Astrocyte (in vitro differentiated cells and primary cell): ENCODE measurements around the gene ZSCAN12. TPM values are rescaled to one million over a fixed set of nuclear protein-coding genes. Genes with fewer than 3 reads are reported as not detected.
"Not testable (repeated sequence)": the region's sequence is repeated elsewhere in the genome, so short reads cannot be mapped to it uniquely, and the experiment has no call there.

Experiments used
- DNase-seq: peaks from one replicate; pipeline ENCODE4 v3.0.0-alpha.2; 2010; ENCODE audit warnings: low read depth
- FAIRE-seq: peaks from 2 replicates; lab custom pipeline; 2011; peaks lifted over from hg19 to GRCh38; lab: Jason Lieb, UNC
- H2AFZ ChIP-seq: 2 replicates; pipeline ENCODE4 v1.6.0; 2012; ENCODE audit warnings: low read depth, low read length, inconsistent platforms
- H3K27ac ChIP-seq: 2 replicates; pipeline ENCODE4 v1.5.1; 2011; ENCODE audit warnings: low read depth, low read length, inconsistent platforms
- H3K27me3 ChIP-seq: 2 replicates; pipeline ENCODE4 v1.6.0; 2011; ENCODE audit warnings: low read length, inconsistent platforms; ENCODE audit not compliant: insufficient read depth
- H3K36me3 ChIP-seq: 2 replicates; pipeline ENCODE4 v1.5.1; 2011; ENCODE audit warnings: low read length, inconsistent platforms; ENCODE audit not compliant: insufficient read depth
- H3K4me1 ChIP-seq: 2 replicates; pipeline ENCODE4 v1.5.1; 2011; ENCODE audit warnings: low read length, inconsistent platforms; ENCODE audit not compliant: insufficient read depth
- H3K4me2 ChIP-seq: 2 replicates; pipeline ENCODE4 v1.6.0; 2012; ENCODE audit warnings: low read length, inconsistent platforms
- H3K4me3 ChIP-seq: 2 replicates; pipeline ENCODE4 v1.5.1; 2011; ENCODE audit warnings: low read depth, mild to moderate bottlenecking, low read length, inconsistent platforms; ENCODE audit not compliant: insufficient read depth
- H3K79me2 ChIP-seq: 2 replicates; pipeline ENCODE4 v1.6.0; 2012; ENCODE audit warnings: mild to moderate bottlenecking, low read length, inconsistent platforms; ENCODE audit not compliant: insufficient read depth
- H3K9ac ChIP-seq: 2 replicates; pipeline ENCODE4 v1.6.0; 2012; ENCODE audit warnings: mild to moderate bottlenecking, low read length, inconsistent platforms
- H3K9me3 ChIP-seq: 2 replicates; pipeline ENCODE4 v1.5.1; 2012; ENCODE audit warnings: low read depth, mild to moderate bottlenecking, low read length, inconsistent platforms; ENCODE audit not compliant: insufficient read depth
- H4K20me1 ChIP-seq: 2 replicates; pipeline ENCODE4 v1.6.0; 2012; ENCODE audit warnings: low read length, inconsistent platforms; ENCODE audit not compliant: insufficient read depth
- H3K27ac Mint-ChIP-seq: one replicate; pipeline ENCODE4 v1.8.0; 2021; ENCODE audit warnings: mild to moderate bottlenecking, mixed read lengths; ENCODE audit not compliant: unreplicated experiment
- H3K27me3 Mint-ChIP-seq: one replicate; pipeline ENCODE4 v1.8.0; 2021; ENCODE audit warnings: low read depth, mixed read lengths; ENCODE audit not compliant: unreplicated experiment
- H3K36me3 Mint-ChIP-seq: one replicate; pipeline ENCODE4 v1.8.0; 2021; ENCODE audit warnings: low read depth, mixed read lengths; ENCODE audit not compliant: unreplicated experiment
- H3K4me1 Mint-ChIP-seq: one replicate; pipeline ENCODE4 v1.8.0; 2021; ENCODE audit warnings: low read depth, mixed read lengths; ENCODE audit not compliant: unreplicated experiment
- H3K4me3 Mint-ChIP-seq: one replicate; pipeline ENCODE4 v1.8.0; 2021; ENCODE audit warnings: mild to moderate bottlenecking, moderate library complexity, mixed read lengths; ENCODE audit not compliant: unreplicated experiment
- H3K9me3 Mint-ChIP-seq: one replicate; pipeline ENCODE4 v1.8.0; 2021; ENCODE audit warnings: mild to moderate bottlenecking, mixed read lengths; ENCODE audit not compliant: unreplicated experiment
- CTCF ChIP-seq: IDR thresholded peaks from 2 replicates; pipeline ENCODE4 v1.5.1; 2011; ENCODE audit warnings: low read depth, mild to moderate bottlenecking, inconsistent platforms, low read length, moderate library complexity; ENCODE audit not compliant: insufficient read depth
- EZH2 ChIP-seq: IDR thresholded peaks from 2 replicates; pipeline ENCODE4 v1.6.1; 2012; ENCODE audit warnings: mild to moderate bottlenecking, low read length, inconsistent platforms; ENCODE audit not compliant: insufficient read depth
- total RNA-seq: library from RNA; stranded (reverse); gene quantifications from 2 replicates; pipeline ENCODE4 v1.2.1, GENCODE V29; 2021

Gene ZSCAN12
- total RNA-seq, 1 donor from 2014 or later = 6.3 TPM

GRCh38 chr6:28408076-28408802 lies 8.7 kb upstream of the ZSCAN12 start:
- TF ChIP-seq CTCF = no peak
- FAIRE-seq = no peak

GRCh38 chr6:28407401-28407800 lies 7.9 kb upstream of the ZSCAN12 start:
- Histone ChIP-seq H3K4me1 (no peaks in the 10 kb centered on the region), H2AFZ (no peak overlapping the region), H3K27me3 (peaks cover 2% of the 10 kb centered on the region), H3K4me2 (no peak overlapping the region), H3K9me3 (no peaks in the 10 kb centered on the region), H3K36me3 (no peaks in the 10 kb centered on the region), H3K27ac (no peak overlapping the region), H3K4me3 (no peak overlapping the region), H4K20me1 (no peaks in the 10 kb centered on the region), H3K79me2 (no peaks in the 10 kb centered on the region), H3K9ac (no peak overlapping the region)
- Mint-ChIP-seq H3K27ac (no peak overlapping the region), H3K4me1 (no peaks in the 10 kb centered on the region), H3K36me3 (no peaks in the 10 kb centered on the region), H3K4me3 (no peak overlapping the region), H3K27me3 (peaks cover 7% of the 10 kb centered on the region), H3K9me3 (peaks cover 2% of the 10 kb centered on the region)
- DNase-seq (no peak), FAIRE-seq (no peak)
- TF ChIP-seq EZH2 (no peak), CTCF (no peak)

More at GRCh38 chr6:28408076-28408802, 8.7 kb upstream of the ZSCAN12 start:
- Mint-ChIP-seq H3K27ac (peak overlapping the region; percentile 50), H3K9me3 (peaks cover 2% of the 10 kb centered on the region), H3K4me1 (no peaks in the 10 kb centered on the region), H3K4me3 (no peak overlapping the region), H3K27me3 (peaks cover 7% of the 10 kb centered on the region), H3K36me3 (no peaks in the 10 kb centered on the region)
- H3K79me2 ChIP-seq = no peaks in the 10 kb centered on the region
- no peak overlapping the region for H3K4me2 ChIP-seq
- H3K4me1 ChIP-seq = no peaks in the 10 kb centered on the region
- H3K4me3 ChIP-seq = no peak overlapping the region
- H4K20me1 ChIP-seq = no peaks in the 10 kb centered on the region
- H3K27ac ChIP-seq = no peak overlapping the region
- H3K27me3 ChIP-seq = peaks cover 2% of the 10 kb centered on the region
- no peak for DNase-seq
- H3K9ac ChIP-seq = no peak overlapping the region
- no peaks in the 10 kb centered on the region for H3K36me3 ChIP-seq
- H2AFZ ChIP-seq = no peak overlapping the region
- H3K9me3 ChIP-seq = no peaks in the 10 kb centered on the region

GRCh38 chr6:28403923-28404322 lies 4.4 kb upstream of the ZSCAN12 start:
- DNase-seq, H3K9ac ChIP-seq, H3K4me1 Mint-ChIP-seq, H3K27me3 ChIP-seq, H3K36me3 Mint-ChIP-seq, FAIRE-seq, H3K9me3 ChIP-seq, H3K27ac Mint-ChIP-seq, H3K27me3 Mint-ChIP-seq, H3K36me3 ChIP-seq, H2AFZ ChIP-seq, H3K4me1 ChIP-seq, H3K4me3 Mint-ChIP-seq, H3K9me3 Mint-ChIP-seq, H3K4me3 ChIP-seq, H3K4me2 ChIP-seq, H3K27ac ChIP-seq, H3K79me2 ChIP-seq, H4K20me1 ChIP-seq: not testable (repeated sequence)
